ENCODE measurements around the gene MYO18A.
A peak's percentile ranks its signal among the peaks of the same experiment; 100 is the strongest.

The MYO18A gene

DNA sequence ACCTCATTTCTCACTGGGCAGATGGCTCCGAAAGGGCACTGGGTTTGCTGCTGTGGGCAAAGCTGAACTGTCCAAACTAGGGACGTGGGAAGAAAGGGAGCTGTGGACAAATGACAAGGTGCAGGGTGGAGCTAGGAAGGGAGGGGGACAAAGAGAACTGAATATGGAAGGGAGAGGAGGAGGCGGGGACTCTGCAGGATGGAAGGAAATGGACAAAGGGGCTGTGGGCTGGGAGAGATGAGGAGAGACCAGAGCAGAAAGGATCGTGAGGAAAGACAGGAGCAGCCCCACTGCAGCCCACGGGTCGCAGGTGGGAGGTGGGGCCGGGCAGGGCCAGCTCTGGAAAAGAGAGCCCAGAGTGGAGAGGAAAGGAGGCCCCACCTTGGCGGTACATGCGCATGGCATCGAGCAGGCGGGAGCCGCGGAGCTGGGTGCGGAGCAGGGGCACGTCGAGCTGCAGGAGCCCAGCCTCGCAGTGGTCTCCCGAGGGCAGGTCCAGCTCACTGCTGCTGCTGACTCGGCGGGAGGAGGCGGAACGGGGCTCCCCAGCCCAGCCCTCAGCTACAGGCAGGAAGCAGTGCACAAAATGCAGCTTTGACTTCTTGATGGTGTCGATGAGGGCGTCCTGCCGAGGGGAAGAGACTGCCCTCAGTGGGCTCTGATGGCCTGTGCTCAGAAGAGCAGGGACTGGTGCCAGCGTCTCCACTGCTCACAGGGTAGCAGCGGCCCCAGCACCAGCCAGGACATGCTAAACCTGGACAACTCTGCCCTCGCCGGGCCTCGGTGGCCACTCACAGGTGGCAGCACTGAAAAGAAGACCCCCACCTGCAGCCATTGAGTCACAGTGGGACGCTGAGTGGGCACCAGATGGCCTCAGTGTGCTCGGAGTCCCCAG lies 70.5 kb downstream of the MYO18A start:
- Histone ChIP-seq H3K27ac (replicated peaks) (no peak overlapping the region), H3K27me3 (ENCODE audit: insufficient read depth, poor library complexity, severe bottlenecking) (no peaks in the 10 kb centered on the region), H3K4me3 (replicated peaks; ENCODE audit: insufficient read depth, low read length) (no peak overlapping the region)
- no peak for DNase-seq (ENCODE audit: low read depth in 1 of 2, low spot score in 1 of 2)
- TF ChIP-seq POLR2AphosphoS5 (IDR thresholded peaks at IDR 0.05; ENCODE audit: low read depth) (no peak), SPI1 (IDR thresholded peaks at IDR 0.05; ENCODE audit: borderline replicate concordance, low read depth) (no peak), GABPA (IDR thresholded peaks at IDR 0.05; ENCODE audit: low read depth) (no peak)
- TF ChIP-seq, protein P1, sequence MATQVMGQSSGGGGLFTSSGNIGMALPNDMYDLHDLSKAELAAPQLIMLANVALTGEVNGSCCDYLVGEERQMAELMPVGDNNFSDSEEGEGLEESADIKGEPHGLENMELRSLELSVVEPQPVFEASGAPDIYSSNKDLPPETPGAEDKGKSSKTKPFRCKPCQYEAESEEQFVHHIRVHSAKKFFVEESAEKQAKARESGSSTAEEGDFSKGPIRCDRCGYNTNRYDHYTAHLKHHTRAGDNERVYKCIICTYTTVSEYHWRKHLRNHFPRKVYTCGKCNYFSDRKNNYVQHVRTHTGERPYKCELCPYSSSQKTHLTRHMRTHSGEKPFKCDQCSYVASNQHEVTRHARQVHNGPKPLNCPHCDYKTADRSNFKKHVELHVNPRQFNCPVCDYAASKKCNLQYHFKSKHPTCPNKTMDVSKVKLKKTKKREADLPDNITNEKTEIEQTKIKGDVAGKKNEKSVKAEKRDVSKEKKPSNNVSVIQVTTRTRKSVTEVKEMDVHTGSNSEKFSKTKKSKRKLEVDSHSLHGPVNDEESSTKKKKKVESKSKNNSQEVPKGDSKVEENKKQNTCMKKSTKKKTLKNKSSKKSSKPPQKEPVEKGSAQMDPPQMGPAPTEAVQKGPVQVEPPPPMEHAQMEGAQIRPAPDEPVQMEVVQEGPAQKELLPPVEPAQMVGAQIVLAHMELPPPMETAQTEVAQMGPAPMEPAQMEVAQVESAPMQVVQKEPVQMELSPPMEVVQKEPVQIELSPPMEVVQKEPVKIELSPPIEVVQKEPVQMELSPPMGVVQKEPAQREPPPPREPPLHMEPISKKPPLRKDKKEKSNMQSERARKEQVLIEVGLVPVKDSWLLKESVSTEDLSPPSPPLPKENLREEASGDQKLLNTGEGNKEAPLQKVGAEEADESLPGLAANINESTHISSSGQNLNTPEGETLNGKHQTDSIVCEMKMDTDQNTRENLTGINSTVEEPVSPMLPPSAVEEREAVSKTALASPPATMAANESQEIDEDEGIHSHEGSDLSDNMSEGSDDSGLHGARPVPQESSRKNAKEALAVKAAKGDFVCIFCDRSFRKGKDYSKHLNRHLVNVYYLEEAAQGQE (IDR thresholded peaks at IDR 0.05; ENCODE audit: insufficient replicate concordance, low read depth): no peak
- TF ChIP-seq, protein P2, sequence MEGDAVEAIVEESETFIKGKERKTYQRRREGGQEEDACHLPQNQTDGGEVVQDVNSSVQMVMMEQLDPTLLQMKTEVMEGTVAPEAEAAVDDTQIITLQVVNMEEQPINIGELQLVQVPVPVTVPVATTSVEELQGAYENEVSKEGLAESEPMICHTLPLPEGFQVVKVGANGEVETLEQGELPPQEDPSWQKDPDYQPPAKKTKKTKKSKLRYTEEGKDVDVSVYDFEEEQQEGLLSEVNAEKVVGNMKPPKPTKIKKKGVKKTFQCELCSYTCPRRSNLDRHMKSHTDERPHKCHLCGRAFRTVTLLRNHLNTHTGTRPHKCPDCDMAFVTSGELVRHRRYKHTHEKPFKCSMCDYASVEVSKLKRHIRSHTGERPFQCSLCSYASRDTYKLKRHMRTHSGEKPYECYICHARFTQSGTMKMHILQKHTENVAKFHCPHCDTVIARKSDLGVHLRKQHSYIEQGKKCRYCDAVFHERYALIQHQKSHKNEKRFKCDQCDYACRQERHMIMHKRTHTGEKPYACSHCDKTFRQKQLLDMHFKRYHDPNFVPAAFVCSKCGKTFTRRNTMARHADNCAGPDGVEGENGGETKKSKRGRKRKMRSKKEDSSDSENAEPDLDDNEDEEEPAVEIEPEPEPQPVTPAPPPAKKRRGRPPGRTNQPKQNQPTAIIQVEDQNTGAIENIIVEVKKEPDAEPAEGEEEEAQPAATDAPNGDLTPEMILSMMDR (IDR thresholded peaks at IDR 0.05; ENCODE audit: insufficient read depth, low read length): no peak

DNA sequence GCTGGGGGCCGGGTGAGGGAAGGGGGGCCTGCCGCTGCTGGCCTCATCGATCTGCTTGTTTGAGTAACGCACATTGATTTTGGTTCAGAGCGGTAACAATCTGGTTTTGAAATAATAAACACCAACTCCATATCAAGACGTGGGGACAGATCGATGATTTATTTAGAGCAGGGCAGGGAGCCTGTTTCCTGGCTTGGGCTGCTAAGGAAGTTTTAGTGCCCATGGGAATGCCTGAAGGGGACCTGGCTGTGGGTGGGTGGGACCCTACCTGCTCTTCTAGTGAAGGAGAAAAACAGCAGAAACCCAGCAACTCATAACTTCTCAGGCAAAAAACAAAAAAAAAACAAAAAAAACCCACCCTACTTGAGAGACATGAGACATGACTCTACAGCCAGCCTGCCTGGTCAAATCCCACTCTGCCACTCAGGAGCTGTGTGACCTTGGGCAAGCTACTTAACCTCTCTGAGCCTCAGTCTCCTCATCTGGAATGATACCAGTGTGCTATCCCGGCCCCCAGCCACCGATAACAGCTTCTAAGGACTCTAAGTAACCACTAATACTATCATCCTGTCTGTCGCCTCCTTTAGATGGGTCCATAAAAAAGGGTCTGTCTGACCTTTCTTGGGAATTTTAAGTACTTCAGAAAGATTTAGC lies 71.2 kb downstream of the MYO18A start:
- no peak for TF ChIP-seq POLR2AphosphoS5 (IDR thresholded peaks at IDR 0.05; ENCODE audit: low read depth)
- TF ChIP-seq, protein P2 (IDR thresholded peaks at IDR 0.05; ENCODE audit: insufficient read depth, low read length): no peak
- TF ChIP-seq, protein P1 (IDR thresholded peaks at IDR 0.05; ENCODE audit: insufficient replicate concordance, low read depth): no peak
- TF ChIP-seq SPI1 (IDR thresholded peaks at IDR 0.05; ENCODE audit: borderline replicate concordance, low read depth): no peak
- no peak for TF ChIP-seq GABPA (IDR thresholded peaks at IDR 0.05; ENCODE audit: low read depth)
- DNase-seq (ENCODE audit: low read depth in 1 of 2, low spot score in 1 of 2): no peak
- H3K27ac ChIP-seq (replicated peaks): no peak overlapping the region
- H3K27me3 ChIP-seq (ENCODE audit: insufficient read depth, poor library complexity, severe bottlenecking): no peaks in the 10 kb centered on the region
- H3K4me3 ChIP-seq (replicated peaks; ENCODE audit: insufficient read depth, low read length): no peak overlapping the region

DNA sequence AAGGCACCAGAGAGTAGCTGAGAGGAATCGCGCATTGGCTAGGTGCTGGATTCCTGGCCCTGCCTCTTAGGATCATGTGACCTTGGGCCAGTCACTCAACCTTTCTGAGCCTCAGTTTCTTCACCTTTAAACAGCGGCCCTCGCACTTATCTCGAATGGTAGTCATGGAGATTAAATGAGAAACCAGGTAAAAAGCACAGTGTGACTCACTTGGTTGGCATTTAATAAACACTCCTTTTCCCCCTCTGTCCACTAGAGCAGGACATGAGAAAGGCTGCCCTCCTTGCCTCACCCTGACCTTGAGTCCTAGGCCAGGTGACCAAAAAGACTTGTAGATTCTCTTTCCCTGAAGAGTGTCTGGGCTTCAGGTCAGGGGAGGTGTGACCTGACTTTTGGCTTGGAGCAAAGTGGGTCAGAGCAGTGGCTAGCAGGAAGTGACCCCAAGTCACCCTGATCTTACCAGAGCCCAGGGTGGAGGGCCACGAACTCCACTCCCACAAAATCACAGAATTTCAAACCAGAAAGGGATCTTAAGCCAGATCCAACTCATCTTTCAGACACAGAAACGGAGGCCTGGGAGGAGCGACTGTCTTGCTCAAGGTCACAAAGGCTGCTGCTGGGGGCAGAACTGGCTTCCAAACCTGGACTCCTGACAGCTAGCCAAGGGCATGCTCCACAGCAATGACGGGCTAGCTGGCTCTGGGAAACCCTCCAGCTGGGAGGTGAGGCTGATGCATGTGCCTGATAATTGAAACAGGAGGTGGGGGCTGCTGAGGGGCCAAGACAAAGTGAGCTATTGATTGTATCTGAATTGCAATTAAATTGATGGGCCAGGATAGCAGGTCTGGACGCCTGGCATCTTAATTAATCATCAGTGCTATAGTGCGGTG lies 72.0 kb downstream of the MYO18A start:
- H3K27me3 ChIP-seq (ENCODE audit: insufficient read depth, poor library complexity, severe bottlenecking): no peaks in the 10 kb centered on the region

More for the DNA sequence above, 72.0 kb downstream of the MYO18A start:
- H3K27ac ChIP-seq (replicated peaks): 0 out of 2 replicates have a peak overlapping the region, but pooled peaks have one; percentile 23
- no peak for DNase-seq (ENCODE audit: low read depth in 1 of 2, low spot score in 1 of 2)
- TF ChIP-seq, protein P1 (IDR thresholded peaks at IDR 0.05; ENCODE audit: insufficient replicate concordance, low read depth): no peak
- TF ChIP-seq SPI1 (IDR thresholded peaks at IDR 0.05; ENCODE audit: borderline replicate concordance, low read depth) (no peak), POLR2AphosphoS5 (IDR thresholded peaks at IDR 0.05; ENCODE audit: low read depth) (no peak), GABPA (IDR thresholded peaks at IDR 0.05; ENCODE audit: low read depth) (no peak)
- TF ChIP-seq, protein P2 (IDR thresholded peaks at IDR 0.05; ENCODE audit: insufficient read depth, low read length): no peak
- H3K4me3 ChIP-seq (replicated peaks; ENCODE audit: insufficient read depth, low read length): no peak overlapping the region
